HepG2 (cell line): ENCODE data around the gene KCNMB4. TPM values are rescaled to one million over a fixed set of nuclear protein-coding genes. Genes with fewer than 3 reads are reported as not detected.

Source experiments
- ATAC-seq: fragments of 200-7000 bp; cut with Tn5 transposase; 3 replicates; pipeline ENCODE4 v1.9.1; 2020; ENCODE audit warnings: mild to moderate bottlenecking, moderate library complexity
- BruUV-seq: library from RNA; stranded (reverse); fragments of 400-500 nt; replicated peaks from 2 replicates; lab custom pipeline; 2021; lab: Mats Ljungman, UMichigan
- CTCF ChIA-PET: fragments of 300-600 bp; formaldehyde crosslinking; extraction: SDS; loops from one replicate; lab custom pipeline; 2021; ENCODE audit warnings: low total read pairs, inconsistent platforms, low intra/inter-chr PET ratio; lab: Yijun Ruan, JAX
- POLR2A ChIA-PET: fragments of 350-600 bp; sonication (Branson Sonifier 250); formaldehyde crosslinking; loops from one replicate; lab custom pipeline; 2020; ENCODE audit warnings: antibody characterized with exemption, inconsistent platforms; lab: Yijun Ruan, JAX
- DNase-seq: peaks from one replicate; pipeline ENCODE4 v3.0.0-alpha.2; 2015; ENCODE audit warnings: low spot score
- FAIRE-seq: peaks from 3 replicates; lab custom pipeline; 2011; peaks lifted over from hg19 to GRCh38; lab: Jason Lieb, UNC
- H2AFZ ChIP-seq: one replicate; pipeline ENCODE4 v1.6.1; 2011; ENCODE audit warnings: low read length, inconsistent platforms
- H3K27ac ChIP-seq: fragments of 300-600 bp; 3 replicates; pipeline ENCODE4 v1.8.0; 2011; ENCODE audit warnings: mixed run types, mild to moderate bottlenecking, mixed read lengths, low read length, inconsistent platforms; ENCODE audit not compliant: insufficient read depth; ENCODE audit errors: extremely low read length
- H3K27me3 ChIP-seq, 2 experiments: fragments of 200-600 bp in 1 of 2; 2 replicates in 1 of 2; 3 replicates in 1 of 2; pipeline versions ENCODE4 v1.6.0 to v1.8.0; 2011; ENCODE audit warnings: low read length in 2 of 2, mild to moderate bottlenecking in 2 of 2, moderate library complexity in 2 of 2, inconsistent platforms in 1 of 2; ENCODE audit not compliant: insufficient read depth in 2 of 2, control insufficient read depth in 1 of 2
- H3K36me3 ChIP-seq, 2 experiments: fragments of 200-600 bp in 1 of 2; replicated peaks in 1 of 2; 2 replicates in 1 of 2; 3 replicates in 1 of 2; pipeline versions ENCODE4 v1.5.1 to v1.8.0; 2011; ENCODE audit warnings: low read length in 2 of 2, inconsistent platforms in 1 of 2; ENCODE audit not compliant: insufficient read depth in 2 of 2, control insufficient read depth in 1 of 2
- H3K4me1 ChIP-seq: 2 replicates; pipeline ENCODE4 v1.5.1; 2012; ENCODE audit warnings: low read length, inconsistent platforms; ENCODE audit not compliant: insufficient read depth
- H3K4me2 ChIP-seq: 2 replicates; pipeline ENCODE4 v1.6.0; 2011; ENCODE audit warnings: low read depth, low read length, inconsistent platforms
- H3K4me3 ChIP-seq, 3 experiments: fragments of 200-600 bp in 1 of 3; sonication (generic), shearing (Covaris generic) in 1 of 3; replicated peaks in 1 of 3; 2 replicates each; pipeline ENCODE4 v1.5.1; 2011 to 2016; ENCODE audit warnings: low read length in 3 of 3, inconsistent platforms in 2 of 3, low read depth in 2 of 3, mild to moderate bottlenecking in 2 of 3, control low read depth in 1 of 3, mixed read lengths in 1 of 3; ENCODE audit not compliant: insufficient read depth in 1 of 3
- H3K79me2 ChIP-seq: one replicate; pipeline ENCODE4 v1.6.1; 2011; ENCODE audit warnings: low read length, inconsistent platforms; ENCODE audit not compliant: insufficient read depth
- H3K9ac ChIP-seq: 2 replicates; pipeline ENCODE4 v1.6.0; 2011; ENCODE audit warnings: mild to moderate bottlenecking, low read depth, low read length, inconsistent platforms; ENCODE audit not compliant: insufficient read depth
- H3K9me3 ChIP-seq: 2 replicates; pipeline ENCODE4 v1.5.1; 2012; ENCODE audit warnings: mild to moderate bottlenecking, low read length
- H4K20me1 ChIP-seq: 2 replicates; pipeline ENCODE4 v1.6.0; 2011; ENCODE audit warnings: inconsistent platforms, mild to moderate bottlenecking, low read length, moderate library complexity; ENCODE audit not compliant: insufficient read depth
- ADNP ChIP-seq: sonication (generic); formaldehyde crosslinking; IDR thresholded peaks from 2 replicates; pipeline ENCODE4 v1.4.0; 2020; ENCODE audit warnings: missing genetic modification reagents
- ATRX ChIP-seq: sonication (generic); formaldehyde crosslinking; IDR thresholded peaks from 2 replicates; pipeline ENCODE4 v1.4.0; 2020; ENCODE audit warnings: missing genetic modification reagents, borderline replicate concordance
- HIVEP1 ChIP-seq: sonication (generic); formaldehyde crosslinking; IDR thresholded peaks from 2 replicates; pipeline ENCODE4 v1.4.0; 2020; ENCODE audit warnings: mild to moderate bottlenecking, missing genetic modification reagents
- MAF1 ChIP-seq: sonication (generic); formaldehyde crosslinking; IDR thresholded peaks from 2 replicates; pipeline ENCODE4 v1.5.0; 2020; ENCODE audit warnings: missing genetic modification reagents, borderline replicate concordance
- PAWR ChIP-seq: sonication (generic); formaldehyde crosslinking; IDR thresholded peaks from 2 replicates; pipeline ENCODE4 v1.4.0; 2020; ENCODE audit warnings: missing genetic modification reagents, mild to moderate bottlenecking, borderline replicate concordance
- RCOR2 ChIP-seq: IDR thresholded peaks from 2 replicates; pipeline ENCODE4 v1.6.1; 2016; ENCODE audit warnings: missing biosample characterization, missing genetic modification reagents
- SP1 ChIP-seq, 2 experiments: fragments of 450-650 bp in 1 of 2; sonication (generic) in 1 of 2; formaldehyde crosslinking in 1 of 2; IDR thresholded peaks; 2 replicates each; pipeline versions ENCODE4 v1.4.0 to v1.6.1; 2016 to 2020; ENCODE audit warnings: missing genetic modification reagents in 1 of 2
- SP2 ChIP-seq: sonication (generic); formaldehyde crosslinking; IDR thresholded peaks from 2 replicates; pipeline ENCODE4 v1.5.1; 2020; ENCODE audit warnings: mild to moderate bottlenecking, missing genetic modification reagents
- THAP11 ChIP-seq: IDR thresholded peaks from 2 replicates; pipeline ENCODE4 v1.6.1; 2016; ENCODE audit warnings: missing biosample characterization, missing genetic modification reagents
- TOPORS ChIP-seq: sonication (generic); formaldehyde crosslinking; IDR thresholded peaks from 2 replicates; pipeline ENCODE4 v1.8.0; 2023; ENCODE audit warnings: mild to moderate bottlenecking, missing genetic modification reagents
- ZBTB44 ChIP-seq: sonication (generic); formaldehyde crosslinking; IDR thresholded peaks from 2 replicates; pipeline ENCODE4 v1.4.0; 2020; ENCODE audit warnings: missing genetic modification reagents
- ZNF10 ChIP-seq: sonication (generic); formaldehyde crosslinking; IDR thresholded peaks from 2 replicates; pipeline ENCODE4 v1.4.0; 2020; ENCODE audit warnings: mild to moderate bottlenecking, low read depth, missing genetic modification reagents, borderline replicate concordance
- ZNF124 ChIP-seq: sonication (generic); formaldehyde crosslinking; IDR thresholded peaks from 2 replicates; pipeline ENCODE4 v1.4.0; 2020; ENCODE audit warnings: missing genetic modification reagents
- ZNF441 ChIP-seq: sonication (generic); formaldehyde crosslinking; IDR thresholded peaks from 2 replicates; pipeline ENCODE4 v1.7.0; 2021; ENCODE audit warnings: missing genetic modification reagents, borderline replicate concordance
- ZNF605 ChIP-seq: sonication (generic); formaldehyde crosslinking; IDR thresholded peaks from 2 replicates; pipeline ENCODE4 v1.8.0; 2022; ENCODE audit warnings: mild to moderate bottlenecking, missing genetic modification reagents
- ZNF761 ChIP-seq: sonication (generic); formaldehyde crosslinking; conservative IDR thresholded peaks from 2 replicates; pipeline ENCODE4 v1.4.0; 2020; ENCODE audit warnings: mild to moderate bottlenecking, missing genetic modification reagents
- WGBS: methylation state at CpG from one replicate; pipeline ENCODE4 v1.1.6; 2017; ENCODE audit warnings: low lambda C conversion rate; 5-methylcytosine and 5-hydroxymethylcytosine counted together
- in situ Hi-C: cut with HindIII; loops from 2 replicates; pipeline ENCODE4 v1.10.0; 2017; ENCODE audit warnings: low pct_unique_long_range_greater_than_20kb; ENCODE audit not compliant: extremely low pct_ligation_motif_present
- intact Hi-C: fragments of 100-400 bp; cut with micrococcal nuclease; formaldehyde crosslinking; loops from one replicate; pipeline ENCODE4 v1.10.0; 2022; ENCODE audit not compliant: unreplicated experiment
- polyA plus RNA-seq, 8 experiments: library from polyadenylated mRNA; depleted of rRNA in 3 of 8; stranded (reverse) in 7 of 8; unstranded in 1 of 8; fragments of >200 nt; fragmentation: Illumina TruSeq in 4 of 8; extraction: Trizol in 4 of 8; gene quantifications; 2 replicates each; pipeline versions ENCODE4 v1.2.1 to v1.2.3, GENCODE V29; 2011 to 2016; ENCODE audit warnings: low read depth in 4 of 8, missing spikeins in 1 of 8, mixed read lengths in 1 of 8; ENCODE audit not compliant: insufficient read depth in 1 of 8
- total RNA-seq, 5 experiments: library from RNA; depleted of rRNA; stranded (reverse); fragments of >200 nt; fragmentation: Illumina TruSeq; extraction: Trizol; gene quantifications; 2 replicates each; pipeline ENCODE4 v1.2.3, GENCODE V29; 2016; ENCODE audit warnings: low read depth in 1 of 5
- TF ChIP-seq, protein P1 (sequence below): IDR thresholded peaks from 2 replicates; pipeline ENCODE4 v1.6.1; 2016; ENCODE audit warnings: mild to moderate bottlenecking

KCNMB4 gene
- total and polyA plus RNA-seq, 2 of the 13 experiments (the other 11 are each of a cell fraction or from before 2014, with no cell fraction given): 0.67 to 0.84 TPM

- 36% methylated on average over 4 of the region's 4 CpGs for WGBS
- ChIA-PET POLR2A (no interaction called here), CTCF (no interaction called here)
- Histone ChIP-seq H3K27ac (no peak overlapping the region), H3K9me3 (peaks cover 26% of the 10 kb centered on the region), H2AFZ (no peak overlapping the region), H3K27me3 (no peaks in the 10 kb centered on the region), H3K36me3 (no peaks in the 10 kb centered on the region), H3K9ac (no peak overlapping the region), H4K20me1 (no peaks in the 10 kb centered on the region), H3K4me1 (no peaks in the 10 kb centered on the region), H3K4me3 (no peak overlapping the region), H3K4me2 (no peak overlapping the region), H3K79me2 (no peaks in the 10 kb centered on the region)
- no peak for TF ChIP-seq ADNP
- no peak for TF ChIP-seq ZBTB44
- TF ChIP-seq ZNF441 (CRISPR knock-in tag): peak; percentile 59; the same call in 1 of the 2 replicates
- peak; percentile 100 for TF ChIP-seq ZNF124 (CRISPR knock-in tag)
- no peak for TF ChIP-seq RCOR2 (CRISPR knock-in tag)
- TF ChIP-seq PAWR: no peak
- no peak for TF ChIP-seq ZNF10 (CRISPR knock-in tag)
- no peak for TF ChIP-seq TOPORS (CRISPR knock-in tag)
- DNase-seq: no peak
- FAIRE-seq: no peak
- in situ Hi-C loops (no loop called here), intact Hi-C loops (no loop called here)
- no TSS peak for BruUV-seq
- ATAC-seq: no peak
These were observed 97.9 kb downstream of the KCNMB4 start for GRCh38 chr12:70463997-70464396.

- no peak overlapping the region for H2AFZ ChIP-seq
- no peak overlapping the region for H3K4me2 ChIP-seq
- POLR2A ChIA-PET: no interaction called here
- ATAC-seq (no peak), FAIRE-seq (no peak), DNase-seq (no peak)
- no peak overlapping the region for H3K4me3 ChIP-seq
- H3K9me3 ChIP-seq: peaks cover 22% of the 10 kb centered on the region
- H3K79me2 ChIP-seq: no peaks in the 10 kb centered on the region
- H3K36me3 ChIP-seq: no peaks in the 10 kb centered on the region
- no peak overlapping the region for H3K27ac ChIP-seq
- in situ Hi-C loops: no loop called here
- H3K27me3 ChIP-seq: no peaks in the 10 kb centered on the region
- intact Hi-C loops: no loop called here
- 0 out of 2 replicates have a peak, but pooled peaks cover 8% of the 10 kb centered on the region for H3K4me1 ChIP-seq
- WGBS: 9% methylated on average over 2 of the region's 2 CpGs
- no peaks in the 10 kb centered on the region for H4K20me1 ChIP-seq
- BruUV-seq: no TSS peak
- CTCF ChIA-PET: no interaction called here
- no peak overlapping the region for H3K9ac ChIP-seq
- no peak for TF ChIP-seq HIVEP1 (CRISPR knock-in tag)
- TF ChIP-seq ZNF761: no peak
- TF ChIP-seq ATRX: no peak
- TF ChIP-seq THAP11: no peak
- no peak for TF ChIP-seq MAF1 (CRISPR knock-in tag)
- TF ChIP-seq ZNF605 (CRISPR knock-in tag): no peak
- no peak for TF ChIP-seq SP2 (CRISPR knock-in tag)
- TF ChIP-seq SP1 (IDR thresholded peaks at IDR 0.05): no peak
- TF ChIP-seq SP1 (CRISPR knock-in tag; IDR thresholded peaks at IDR 0.05): no peak
- TF ChIP-seq, protein P1, sequence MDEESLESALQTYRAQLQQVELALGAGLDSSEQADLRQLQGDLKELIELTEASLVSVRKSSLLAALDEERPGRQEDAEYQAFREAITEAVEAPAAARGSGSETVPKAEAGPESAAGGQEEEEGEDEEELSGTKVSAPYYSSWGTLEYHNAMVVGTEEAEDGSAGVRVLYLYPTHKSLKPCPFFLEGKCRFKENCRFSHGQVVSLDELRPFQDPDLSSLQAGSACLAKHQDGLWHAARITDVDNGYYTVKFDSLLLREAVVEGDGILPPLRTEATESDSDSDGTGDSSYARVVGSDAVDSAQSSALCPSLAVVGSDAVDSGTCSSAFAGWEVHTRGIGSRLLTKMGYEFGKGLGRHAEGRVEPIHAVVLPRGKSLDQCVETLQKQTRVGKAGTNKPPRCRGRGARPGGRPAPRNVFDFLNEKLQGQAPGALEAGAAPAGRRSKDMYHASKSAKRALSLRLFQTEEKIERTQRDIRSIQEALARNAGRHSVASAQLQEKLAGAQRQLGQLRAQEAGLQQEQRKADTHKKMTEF (CRISPR knock-in tag): no peak
These were observed 100.7 kb downstream of the KCNMB4 start for GRCh38 chr12:70466753-70467152.
